H54 (cell line): Measurements from ENCODE around the gene GPLD1.

Source experiments
- DNase-seq: peaks from one replicate; pipeline ENCODE4 v3.0.0; 2011; ENCODE audit warnings: low spot score, mixed read lengths; ENCODE audit not compliant: insufficient read length
- FAIRE-seq: peaks from 3 replicates; lab custom pipeline; 2011; peaks lifted over from hg19 to GRCh38; lab: Jason Lieb, UNC
- POLR2A ChIP-seq: IDR thresholded peaks from 2 replicates; pipeline ENCODE4 v1.6.1; 2011; ENCODE audit warnings: low read depth, mild to moderate bottlenecking, low read length

GPLD1 gene

GRCh38 chr6:24486065-24486464 lies 3.3 kb downstream of the GPLD1 start:
- FAIRE-seq (no peak), DNase-seq (no peak)
- no peak for TF ChIP-seq POLR2A

DNA sequence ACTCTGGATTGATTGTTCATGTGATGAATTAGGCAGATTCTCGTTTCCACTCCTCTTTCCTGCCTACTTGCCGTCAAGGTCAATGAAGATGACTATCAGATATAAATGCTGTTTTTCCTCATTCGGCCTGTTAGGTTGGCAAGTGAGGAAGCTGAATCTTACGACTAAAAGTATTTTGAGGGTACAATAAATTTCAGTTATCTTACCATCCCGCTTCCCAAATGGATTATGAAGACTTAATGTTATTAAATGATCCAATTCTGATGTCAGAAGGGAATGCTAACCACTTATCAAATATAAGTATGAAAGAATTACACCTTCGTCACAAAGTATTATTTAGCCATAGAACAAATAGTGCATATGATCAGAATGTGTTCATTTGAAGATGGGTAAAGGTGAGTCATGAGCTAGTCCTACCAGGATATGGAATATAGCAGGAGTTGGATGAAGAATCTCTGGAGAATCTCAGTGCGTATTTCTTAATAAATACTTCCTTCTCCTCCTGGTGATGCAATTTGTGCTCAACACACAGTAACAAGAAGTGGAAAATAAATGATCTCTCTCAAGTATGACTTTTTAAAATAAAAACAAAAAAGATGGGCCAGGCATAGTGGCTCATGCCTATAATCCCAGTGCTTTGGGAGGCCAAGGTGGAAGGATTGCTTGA lies 4.6 kb downstream of the GPLD1 start:
- TF ChIP-seq POLR2A, result no peak
- no peak for FAIRE-seq
- no peak for DNase-seq

- FAIRE-seq (no peak), DNase-seq (no peak)
- no peak for TF ChIP-seq POLR2A
These were observed 7.9 kb downstream of the GPLD1 start for GRCh38 chr6:24481449-24481848.

DNA sequence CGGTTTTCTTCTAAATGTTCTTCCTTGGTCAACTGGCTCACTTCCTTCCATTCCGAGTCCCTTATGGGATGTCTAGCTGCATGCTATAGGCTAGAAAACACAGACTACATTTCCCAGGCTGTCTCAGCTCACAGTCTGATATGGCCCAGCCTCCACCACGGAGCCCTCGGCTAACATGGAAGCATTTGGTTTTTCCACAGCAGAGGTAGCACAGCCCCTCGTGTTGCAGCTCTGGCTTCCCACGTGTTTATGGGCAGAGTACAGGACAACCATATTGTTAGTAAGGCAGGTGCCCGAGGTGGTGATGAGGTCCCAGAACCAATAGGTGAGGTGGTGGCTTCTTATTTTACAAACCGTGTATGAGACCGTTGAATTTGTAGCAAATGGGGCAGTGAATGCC lies 8.7 kb downstream of the GPLD1 start:
- TF ChIP-seq POLR2A, result no peak
- FAIRE-seq (no peak), DNase-seq (no peak)

- no peak for TF ChIP-seq POLR2A
- DNase-seq (no peak), FAIRE-seq (no peak)
These were observed 10.5 kb downstream of the GPLD1 start for GRCh38 chr6:24478903-24479302.

DNA sequence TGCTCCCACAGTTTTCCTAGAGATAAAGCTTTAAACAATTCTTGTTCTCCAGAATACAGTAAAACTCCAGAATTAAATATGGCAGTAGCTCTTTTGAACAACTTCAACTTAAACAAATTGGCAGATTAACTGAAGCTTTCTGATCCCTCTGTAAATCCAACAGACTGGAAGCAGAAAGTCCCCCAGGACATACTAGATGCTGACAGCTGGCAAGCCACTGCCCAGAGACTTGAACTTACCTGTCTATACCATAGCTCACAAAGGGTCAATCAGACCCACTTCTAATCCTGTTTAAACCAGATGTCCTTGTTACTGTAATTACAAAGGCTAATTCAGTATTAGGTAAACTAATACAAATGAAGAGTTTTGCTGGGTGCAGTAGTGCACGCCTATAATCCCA lies 12.3 kb downstream of the GPLD1 start:
- TF ChIP-seq POLR2A, result no peak
- FAIRE-seq (no peak), DNase-seq (no peak)

- DNase-seq (no peak), FAIRE-seq (no peak)
- TF ChIP-seq POLR2A, result no peak
These were observed 12.7 kb downstream of the GPLD1 start for GRCh38 chr6:24476631-24477030.

DNA sequence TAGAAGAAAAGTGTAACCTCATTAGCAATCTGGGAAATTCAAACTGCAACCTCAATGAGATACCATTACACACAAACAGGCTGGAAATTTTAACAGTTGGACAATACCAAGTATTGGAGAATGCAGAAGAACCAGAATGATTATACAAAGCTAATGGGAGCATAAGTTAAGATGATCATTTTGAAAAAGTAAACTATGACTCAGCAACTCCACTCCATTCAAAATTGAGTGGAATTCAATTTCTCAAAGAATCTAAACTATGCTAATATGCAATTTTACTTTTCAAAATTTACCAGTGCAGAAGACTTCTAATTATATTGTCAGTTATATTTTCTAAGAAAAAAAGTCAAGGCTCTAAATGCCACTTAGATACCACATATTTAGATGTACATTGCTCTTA lies 17.2 kb downstream of the GPLD1 start:
- DNase-seq (no peak), FAIRE-seq (no peak)
- no peak for TF ChIP-seq POLR2A

DNA sequence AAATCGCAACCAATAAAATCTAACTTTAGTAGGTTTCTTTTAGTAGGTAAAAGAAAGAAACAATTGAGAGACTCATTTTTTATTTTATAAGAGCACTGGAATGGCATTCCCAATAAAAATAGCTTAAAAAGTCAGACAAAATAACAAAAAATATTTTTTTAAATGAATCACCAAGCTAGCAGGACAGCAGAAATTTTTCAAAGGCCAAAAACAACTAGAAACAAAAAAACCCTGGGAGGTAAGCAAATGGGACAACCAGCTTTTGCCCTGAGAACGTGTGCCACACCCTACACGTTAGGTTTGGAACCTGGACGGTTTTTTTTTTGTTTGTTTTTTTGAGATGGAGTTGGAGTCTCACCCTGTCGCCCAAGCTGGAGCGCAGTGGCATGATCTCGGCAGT lies 19.6 kb downstream of the GPLD1 start:
- no peak for DNase-seq
- no peak for TF ChIP-seq POLR2A
- no peak for FAIRE-seq

DNA sequence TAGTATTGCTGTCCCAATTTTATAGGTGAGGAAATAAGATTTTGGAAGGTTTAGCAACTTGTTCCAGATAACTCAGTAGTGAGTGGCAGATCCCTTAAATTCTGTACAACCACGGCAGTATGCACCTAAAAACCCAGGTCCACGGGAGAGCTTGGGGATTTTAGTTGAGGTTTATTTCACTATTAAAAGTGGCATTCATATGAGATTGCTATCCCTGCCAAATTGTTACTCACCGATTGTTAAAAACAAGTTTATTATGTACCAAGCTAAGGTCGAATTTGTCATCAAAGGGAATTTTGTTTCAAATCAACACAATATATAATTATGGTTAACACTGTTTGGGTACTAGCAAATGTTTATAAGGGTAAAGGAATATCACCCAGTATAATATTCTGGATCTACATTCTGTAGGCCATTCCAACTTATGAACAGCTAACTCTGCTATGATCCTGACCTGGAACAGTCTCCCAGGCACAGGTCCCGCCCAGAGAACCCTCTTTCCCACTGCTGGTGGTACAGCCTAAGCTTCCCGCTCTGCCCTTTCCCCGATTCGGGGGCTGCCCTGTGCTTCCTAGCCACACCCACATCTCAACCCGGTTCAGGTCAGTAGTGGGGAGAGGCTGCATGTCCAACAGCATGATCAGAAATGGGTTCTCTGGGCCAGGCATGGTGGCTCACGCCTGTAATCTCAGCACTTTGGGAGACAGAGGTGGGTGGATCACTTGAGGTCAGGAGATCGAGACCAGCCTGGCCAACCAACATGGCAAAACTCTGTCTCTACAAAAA lies 24.9 kb downstream of the GPLD1 start:
- DNase-seq (no peak), FAIRE-seq (no peak)
- no peak for TF ChIP-seq POLR2A

DNA sequence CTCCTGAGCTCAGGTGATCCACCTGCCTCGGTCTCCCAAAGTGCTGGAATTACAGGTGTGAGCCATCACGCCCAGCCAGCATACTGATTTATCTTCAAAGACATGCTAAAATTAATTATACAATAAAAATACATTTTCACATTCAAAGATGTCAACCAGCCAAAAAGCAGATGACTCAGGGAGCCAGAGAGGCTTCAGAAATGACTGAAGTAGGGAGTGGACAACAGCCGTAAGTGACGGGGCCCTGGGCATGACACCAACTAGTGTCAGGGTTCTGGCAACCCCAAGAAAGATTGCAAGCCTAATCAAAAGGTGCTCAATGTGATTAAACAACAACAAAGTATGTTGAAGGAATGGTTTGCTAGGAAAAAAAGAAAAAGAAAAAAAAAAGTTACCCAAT lies 28.4 kb downstream of the GPLD1 start:
- DNase-seq (no peak), FAIRE-seq (no peak)
- TF ChIP-seq POLR2A, result no peak

GRCh38 chr6:24458941-24459340 lies 30.4 kb downstream of the GPLD1 start:
- TF ChIP-seq POLR2A, result no peak
- DNase-seq (no peak), FAIRE-seq (no peak)

- DNase-seq (no peak), FAIRE-seq (no peak)
- TF ChIP-seq POLR2A, result no peak
These were observed 31.2 kb downstream of the GPLD1 start for GRCh38 chr6:24458134-24458533.

GRCh38 chr6:24455061-24455460 lies 34.3 kb downstream of the GPLD1 start:
- TF ChIP-seq POLR2A, result no peak
- DNase-seq (no peak), FAIRE-seq (no peak)

DNA sequence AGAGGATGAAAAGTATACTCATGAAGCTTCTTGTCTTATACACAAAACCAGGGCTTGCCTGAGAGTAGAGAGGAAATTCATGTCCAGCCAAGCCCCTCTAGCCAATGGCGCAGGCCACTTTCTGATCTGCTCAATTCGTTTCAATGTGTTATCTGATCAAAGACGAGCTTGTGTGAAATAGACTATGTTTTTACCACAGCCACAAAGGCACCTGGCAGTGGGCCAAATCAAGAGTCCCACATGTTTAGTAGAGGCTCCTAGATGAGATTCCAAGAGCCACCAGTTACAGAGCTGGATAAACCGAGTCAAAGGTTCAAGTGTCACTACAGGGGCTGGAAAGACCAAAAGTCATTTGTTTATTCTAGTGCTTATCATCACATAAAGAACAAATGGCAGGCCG lies 34.9 kb downstream of the GPLD1 start:
- DNase-seq (no peak), FAIRE-seq (no peak)
- TF ChIP-seq POLR2A, result no peak

DNA sequence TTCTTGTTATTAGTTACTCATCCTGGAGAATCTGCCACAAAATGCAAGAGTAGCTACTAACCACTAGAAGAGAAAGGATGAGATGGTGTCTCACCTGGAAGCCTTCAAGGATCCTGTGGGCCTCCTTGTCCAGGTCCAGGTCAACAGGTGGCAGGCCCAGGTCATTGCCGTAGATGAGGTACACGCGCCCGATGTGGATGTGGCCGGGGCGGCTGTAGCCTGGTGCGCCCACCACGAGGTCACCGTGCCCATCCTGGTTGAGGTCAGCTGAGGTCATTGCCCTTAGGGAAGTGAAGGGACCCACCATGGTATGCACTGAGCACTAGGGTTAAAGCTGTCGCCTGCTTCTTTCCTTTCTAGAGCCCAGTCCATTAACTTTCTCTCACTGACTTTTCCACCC lies 35.5 kb downstream of the GPLD1 start:
- TF ChIP-seq POLR2A, result no peak
- DNase-seq, result no peak
- no peak for FAIRE-seq
